Measurements from ENCODE around the gene NFIB. TPM values are rescaled to one million over a fixed set of nuclear protein-coding genes. Genes with fewer than 3 reads are reported as not detected.

Gene NFIB
- total RNA-seq, 1 experiment from 2014 or later, result 12.5 TPM

DNA sequence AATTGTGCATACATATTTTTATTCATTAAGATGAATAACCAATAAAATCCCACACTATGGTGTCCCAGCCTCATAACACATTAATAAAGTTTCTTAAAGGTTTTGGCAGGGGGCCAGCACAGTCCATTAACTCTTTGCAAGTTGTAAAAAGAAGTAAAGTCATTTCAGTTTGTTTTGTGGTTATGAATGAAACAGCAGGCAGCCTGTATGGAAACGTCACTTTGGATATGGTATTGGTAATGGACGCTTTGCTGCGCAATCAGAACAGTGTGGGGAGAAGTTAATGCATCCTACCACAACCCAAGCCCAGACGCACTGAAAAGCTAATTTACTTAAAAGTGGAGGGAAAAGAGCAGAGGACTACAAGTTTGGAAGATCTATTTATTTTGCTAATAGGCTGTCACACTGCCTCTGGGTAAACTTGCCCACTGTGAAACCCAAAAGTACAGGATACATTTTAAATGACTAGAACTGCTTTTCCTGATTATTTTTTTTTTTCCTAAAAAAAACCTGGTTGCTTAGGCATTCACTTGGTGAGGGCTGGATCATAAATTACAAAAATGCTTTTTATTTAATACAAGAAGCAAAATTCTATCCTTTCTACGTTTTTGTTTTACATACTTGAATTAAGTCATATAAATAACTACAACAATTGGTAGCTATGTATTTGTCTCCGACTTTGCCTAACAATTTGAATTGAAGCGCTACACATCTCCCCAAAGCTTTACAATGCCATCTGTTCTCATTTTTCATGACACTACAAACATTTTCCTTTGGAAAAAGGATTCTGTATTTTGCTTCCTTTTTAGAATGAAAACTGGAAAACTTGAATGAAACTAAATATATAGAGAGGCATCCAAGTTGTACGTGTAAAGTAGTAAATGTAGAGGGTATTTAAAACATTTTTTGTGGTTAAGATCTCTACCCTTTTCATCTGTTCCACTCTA lies 104.3 kb downstream of the NFIB start:
- peaks cover 36% of the 10 kb centered on the region for H3K4me1 Mint-ChIP-seq
- no peak for DNase-seq (ENCODE audit: low spot score)
- H3K27me3 Mint-ChIP-seq (ENCODE audit: low read depth), result no peaks in the 10 kb centered on the region
- ATAC-seq, result no peak
- H3K36me3 Mint-ChIP-seq, result no peaks in the 10 kb centered on the region
- POLR2A ChIA-PET, result no interaction called here
- no peak overlapping the region for H3K4me3 Mint-ChIP-seq
- no peaks in the 10 kb centered on the region for H3K9me3 Mint-ChIP-seq
- 0 out of 2 replicates have a peak overlapping the region, but pooled peaks have one; percentile 67 for H3K27ac Mint-ChIP-seq
- CTCF ChIA-PET, result no interaction called here
- no peak for TF ChIP-seq CREM (CRISPR knock-in tag; IDR thresholded peaks at IDR 0.05)
- TF ChIP-seq, protein P1, sequence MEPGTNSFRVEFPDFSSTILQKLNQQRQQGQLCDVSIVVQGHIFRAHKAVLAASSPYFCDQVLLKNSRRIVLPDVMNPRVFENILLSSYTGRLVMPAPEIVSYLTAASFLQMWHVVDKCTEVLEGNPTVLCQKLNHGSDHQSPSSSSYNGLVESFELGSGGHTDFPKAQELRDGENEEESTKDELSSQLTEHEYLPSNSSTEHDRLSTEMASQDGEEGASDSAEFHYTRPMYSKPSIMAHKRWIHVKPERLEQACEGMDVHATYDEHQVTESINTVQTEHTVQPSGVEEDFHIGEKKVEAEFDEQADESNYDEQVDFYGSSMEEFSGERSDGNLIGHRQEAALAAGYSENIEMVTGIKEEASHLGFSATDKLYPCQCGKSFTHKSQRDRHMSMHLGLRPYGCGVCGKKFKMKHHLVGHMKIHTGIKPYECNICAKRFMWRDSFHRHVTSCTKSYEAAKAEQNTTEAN (CRISPR knock-in tag; IDR thresholded peaks at IDR 0.05), result no peak
- TF ChIP-seq NFE2L1 (CRISPR knock-in tag; IDR thresholded peaks at IDR 0.05), result no peak
- TF ChIP-seq, protein P2, sequence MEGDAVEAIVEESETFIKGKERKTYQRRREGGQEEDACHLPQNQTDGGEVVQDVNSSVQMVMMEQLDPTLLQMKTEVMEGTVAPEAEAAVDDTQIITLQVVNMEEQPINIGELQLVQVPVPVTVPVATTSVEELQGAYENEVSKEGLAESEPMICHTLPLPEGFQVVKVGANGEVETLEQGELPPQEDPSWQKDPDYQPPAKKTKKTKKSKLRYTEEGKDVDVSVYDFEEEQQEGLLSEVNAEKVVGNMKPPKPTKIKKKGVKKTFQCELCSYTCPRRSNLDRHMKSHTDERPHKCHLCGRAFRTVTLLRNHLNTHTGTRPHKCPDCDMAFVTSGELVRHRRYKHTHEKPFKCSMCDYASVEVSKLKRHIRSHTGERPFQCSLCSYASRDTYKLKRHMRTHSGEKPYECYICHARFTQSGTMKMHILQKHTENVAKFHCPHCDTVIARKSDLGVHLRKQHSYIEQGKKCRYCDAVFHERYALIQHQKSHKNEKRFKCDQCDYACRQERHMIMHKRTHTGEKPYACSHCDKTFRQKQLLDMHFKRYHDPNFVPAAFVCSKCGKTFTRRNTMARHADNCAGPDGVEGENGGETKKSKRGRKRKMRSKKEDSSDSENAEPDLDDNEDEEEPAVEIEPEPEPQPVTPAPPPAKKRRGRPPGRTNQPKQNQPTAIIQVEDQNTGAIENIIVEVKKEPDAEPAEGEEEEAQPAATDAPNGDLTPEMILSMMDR (IDR thresholded peaks at IDR 0.05), result no peak
- TF ChIP-seq, protein P3, sequence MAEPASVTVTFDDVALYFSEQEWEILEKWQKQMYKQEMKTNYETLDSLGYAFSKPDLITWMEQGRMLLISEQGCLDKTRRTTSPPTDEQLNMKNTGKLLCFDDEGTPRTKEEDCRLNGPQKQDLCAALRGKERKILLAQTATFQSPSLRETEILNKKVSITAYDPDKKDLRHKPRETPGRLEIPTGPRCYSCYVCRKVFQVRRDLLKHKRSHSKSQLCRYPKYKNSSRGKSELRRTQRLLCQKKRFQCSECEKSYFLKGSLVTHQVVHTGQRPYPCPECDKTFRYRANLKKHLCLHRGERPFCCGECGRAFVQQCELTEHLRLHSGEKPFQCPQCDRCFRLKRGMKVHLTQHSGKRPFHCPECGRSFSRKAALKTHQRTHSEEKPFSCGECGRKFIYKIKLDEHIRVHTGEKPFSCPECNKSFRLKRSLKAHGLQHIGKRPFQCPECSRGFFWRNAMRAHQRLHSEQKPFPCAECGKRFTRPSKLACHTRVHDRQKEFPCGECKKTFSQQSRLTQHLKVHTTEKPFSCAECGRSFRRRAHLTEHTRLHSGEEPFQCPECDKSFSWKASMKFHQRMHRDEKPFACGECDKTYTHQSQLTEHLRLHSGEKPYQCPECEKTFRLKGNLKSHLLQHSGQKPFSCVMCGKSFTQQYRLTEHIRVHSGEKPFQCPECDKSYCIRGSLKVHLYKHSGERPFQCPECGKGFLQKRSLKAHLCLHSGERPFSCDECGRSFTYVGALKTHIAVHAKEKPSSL (CRISPR knock-in tag; conservative IDR thresholded peaks at IDR 0.05), result no peak
- TF ChIP-seq OVOL2 (CRISPR knock-in tag; IDR thresholded peaks at IDR 0.05; ENCODE audit: borderline replicate concordance), result no peak
- TF ChIP-seq, protein P4, sequence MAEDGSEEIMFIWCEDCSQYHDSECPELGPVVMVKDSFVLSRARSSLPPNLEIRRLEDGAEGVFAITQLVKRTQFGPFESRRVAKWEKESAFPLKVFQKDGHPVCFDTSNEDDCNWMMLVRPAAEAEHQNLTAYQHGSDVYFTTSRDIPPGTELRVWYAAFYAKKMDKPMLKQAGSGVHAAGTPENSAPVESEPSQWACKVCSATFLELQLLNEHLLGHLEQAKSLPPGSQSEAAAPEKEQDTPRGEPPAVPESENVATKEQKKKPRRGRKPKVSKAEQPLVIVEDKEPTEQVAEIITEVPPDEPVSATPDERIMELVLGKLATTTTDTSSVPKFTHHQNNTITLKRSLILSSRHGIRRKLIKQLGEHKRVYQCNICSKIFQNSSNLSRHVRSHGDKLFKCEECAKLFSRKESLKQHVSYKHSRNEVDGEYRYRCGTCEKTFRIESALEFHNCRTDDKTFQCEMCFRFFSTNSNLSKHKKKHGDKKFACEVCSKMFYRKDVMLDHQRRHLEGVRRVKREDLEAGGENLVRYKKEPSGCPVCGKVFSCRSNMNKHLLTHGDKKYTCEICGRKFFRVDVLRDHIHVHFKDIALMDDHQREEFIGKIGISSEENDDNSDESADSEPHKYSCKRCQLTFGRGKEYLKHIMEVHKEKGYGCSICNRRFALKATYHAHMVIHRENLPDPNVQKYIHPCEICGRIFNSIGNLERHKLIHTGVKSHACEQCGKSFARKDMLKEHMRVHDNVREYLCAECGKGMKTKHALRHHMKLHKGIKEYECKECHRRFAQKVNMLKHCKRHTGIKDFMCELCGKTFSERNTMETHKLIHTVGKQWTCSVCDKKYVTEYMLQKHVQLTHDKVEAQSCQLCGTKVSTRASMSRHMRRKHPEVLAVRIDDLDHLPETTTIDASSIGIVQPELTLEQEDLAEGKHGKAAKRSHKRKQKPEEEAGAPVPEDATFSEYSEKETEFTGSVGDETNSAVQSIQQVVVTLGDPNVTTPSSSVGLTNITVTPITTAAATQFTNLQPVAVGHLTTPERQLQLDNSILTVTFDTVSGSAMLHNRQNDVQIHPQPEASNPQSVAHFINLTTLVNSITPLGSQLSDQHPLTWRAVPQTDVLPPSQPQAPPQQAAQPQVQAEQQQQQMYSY (CRISPR knock-in tag; IDR thresholded peaks at IDR 0.05), result no peak
- TF ChIP-seq PRRX2 (CRISPR knock-in tag; IDR thresholded peaks at IDR 0.05), result no peak
- no peak for TF ChIP-seq FOXK1 (CRISPR knock-in tag; IDR thresholded peaks at IDR 0.05)
- TF ChIP-seq ZNF317 (CRISPR knock-in tag; IDR thresholded peaks at IDR 0.05; ENCODE audit: borderline replicate concordance, low read depth), result no peak
- no peak for TF ChIP-seq JAZF1 (CRISPR knock-in tag; IDR thresholded peaks at IDR 0.05)
- TF ChIP-seq, protein P5, sequence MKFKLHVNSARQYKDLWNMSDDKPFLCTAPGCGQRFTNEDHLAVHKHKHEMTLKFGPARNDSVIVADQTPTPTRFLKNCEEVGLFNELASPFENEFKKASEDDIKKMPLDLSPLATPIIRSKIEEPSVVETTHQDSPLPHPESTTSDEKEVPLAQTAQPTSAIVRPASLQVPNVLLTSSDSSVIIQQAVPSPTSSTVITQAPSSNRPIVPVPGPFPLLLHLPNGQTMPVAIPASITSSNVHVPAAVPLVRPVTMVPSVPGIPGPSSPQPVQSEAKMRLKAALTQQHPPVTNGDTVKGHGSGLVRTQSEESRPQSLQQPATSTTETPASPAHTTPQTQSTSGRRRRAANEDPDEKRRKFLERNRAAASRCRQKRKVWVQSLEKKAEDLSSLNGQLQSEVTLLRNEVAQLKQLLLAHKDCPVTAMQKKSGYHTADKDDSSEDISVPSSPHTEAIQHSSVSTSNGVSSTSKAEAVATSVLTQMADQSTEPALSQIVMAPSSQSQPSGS (CRISPR knock-in tag; IDR thresholded peaks at IDR 0.05; ENCODE audit: borderline replicate concordance, low read depth), result no peak
- TF ChIP-seq, protein P6, sequence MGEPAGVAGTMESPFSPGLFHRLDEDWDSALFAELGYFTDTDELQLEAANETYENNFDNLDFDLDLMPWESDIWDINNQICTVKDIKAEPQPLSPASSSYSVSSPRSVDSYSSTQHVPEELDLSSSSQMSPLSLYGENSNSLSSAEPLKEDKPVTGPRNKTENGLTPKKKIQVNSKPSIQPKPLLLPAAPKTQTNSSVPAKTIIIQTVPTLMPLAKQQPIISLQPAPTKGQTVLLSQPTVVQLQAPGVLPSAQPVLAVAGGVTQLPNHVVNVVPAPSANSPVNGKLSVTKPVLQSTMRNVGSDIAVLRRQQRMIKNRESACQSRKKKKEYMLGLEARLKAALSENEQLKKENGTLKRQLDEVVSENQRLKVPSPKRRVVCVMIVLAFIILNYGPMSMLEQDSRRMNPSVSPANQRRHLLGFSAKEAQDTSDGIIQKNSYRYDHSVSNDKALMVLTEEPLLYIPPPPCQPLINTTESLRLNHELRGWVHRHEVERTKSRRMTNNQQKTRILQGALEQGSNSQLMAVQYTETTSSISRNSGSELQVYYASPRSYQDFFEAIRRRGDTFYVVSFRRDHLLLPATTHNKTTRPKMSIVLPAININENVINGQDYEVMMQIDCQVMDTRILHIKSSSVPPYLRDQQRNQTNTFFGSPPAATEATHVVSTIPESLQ (CRISPR knock-in tag; IDR thresholded peaks at IDR 0.05), result no peak
- TF ChIP-seq, protein P7, sequence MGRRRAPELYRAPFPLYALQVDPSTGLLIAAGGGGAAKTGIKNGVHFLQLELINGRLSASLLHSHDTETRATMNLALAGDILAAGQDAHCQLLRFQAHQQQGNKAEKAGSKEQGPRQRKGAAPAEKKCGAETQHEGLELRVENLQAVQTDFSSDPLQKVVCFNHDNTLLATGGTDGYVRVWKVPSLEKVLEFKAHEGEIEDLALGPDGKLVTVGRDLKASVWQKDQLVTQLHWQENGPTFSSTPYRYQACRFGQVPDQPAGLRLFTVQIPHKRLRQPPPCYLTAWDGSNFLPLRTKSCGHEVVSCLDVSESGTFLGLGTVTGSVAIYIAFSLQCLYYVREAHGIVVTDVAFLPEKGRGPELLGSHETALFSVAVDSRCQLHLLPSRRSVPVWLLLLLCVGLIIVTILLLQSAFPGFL (CRISPR knock-in tag; IDR thresholded peaks at IDR 0.05; ENCODE audit: borderline replicate concordance), result no peak
- TF ChIP-seq, protein P8, sequence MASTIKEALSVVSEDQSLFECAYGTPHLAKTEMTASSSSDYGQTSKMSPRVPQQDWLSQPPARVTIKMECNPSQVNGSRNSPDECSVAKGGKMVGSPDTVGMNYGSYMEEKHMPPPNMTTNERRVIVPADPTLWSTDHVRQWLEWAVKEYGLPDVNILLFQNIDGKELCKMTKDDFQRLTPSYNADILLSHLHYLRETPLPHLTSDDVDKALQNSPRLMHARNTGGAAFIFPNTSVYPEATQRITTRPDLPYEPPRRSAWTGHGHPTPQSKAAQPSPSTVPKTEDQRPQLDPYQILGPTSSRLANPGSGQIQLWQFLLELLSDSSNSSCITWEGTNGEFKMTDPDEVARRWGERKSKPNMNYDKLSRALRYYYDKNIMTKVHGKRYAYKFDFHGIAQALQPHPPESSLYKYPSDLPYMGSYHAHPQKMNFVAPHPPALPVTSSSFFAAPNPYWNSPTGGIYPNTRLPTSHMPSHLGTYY (CRISPR knock-in tag; IDR thresholded peaks at IDR 0.05), result no peak
- TF ChIP-seq, protein P9, sequence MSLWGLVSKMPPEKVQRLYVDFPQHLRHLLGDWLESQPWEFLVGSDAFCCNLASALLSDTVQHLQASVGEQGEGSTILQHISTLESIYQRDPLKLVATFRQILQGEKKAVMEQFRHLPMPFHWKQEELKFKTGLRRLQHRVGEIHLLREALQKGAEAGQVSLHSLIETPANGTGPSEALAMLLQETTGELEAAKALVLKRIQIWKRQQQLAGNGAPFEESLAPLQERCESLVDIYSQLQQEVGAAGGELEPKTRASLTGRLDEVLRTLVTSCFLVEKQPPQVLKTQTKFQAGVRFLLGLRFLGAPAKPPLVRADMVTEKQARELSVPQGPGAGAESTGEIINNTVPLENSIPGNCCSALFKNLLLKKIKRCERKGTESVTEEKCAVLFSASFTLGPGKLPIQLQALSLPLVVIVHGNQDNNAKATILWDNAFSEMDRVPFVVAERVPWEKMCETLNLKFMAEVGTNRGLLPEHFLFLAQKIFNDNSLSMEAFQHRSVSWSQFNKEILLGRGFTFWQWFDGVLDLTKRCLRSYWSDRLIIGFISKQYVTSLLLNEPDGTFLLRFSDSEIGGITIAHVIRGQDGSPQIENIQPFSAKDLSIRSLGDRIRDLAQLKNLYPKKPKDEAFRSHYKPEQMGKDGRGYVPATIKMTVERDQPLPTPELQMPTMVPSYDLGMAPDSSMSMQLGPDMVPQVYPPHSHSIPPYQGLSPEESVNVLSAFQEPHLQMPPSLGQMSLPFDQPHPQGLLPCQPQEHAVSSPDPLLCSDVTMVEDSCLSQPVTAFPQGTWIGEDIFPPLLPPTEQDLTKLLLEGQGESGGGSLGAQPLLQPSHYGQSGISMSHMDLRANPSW (CRISPR knock-in tag; conservative IDR thresholded peaks at IDR 0.05; ENCODE audit: low read depth), result no peak
